HCT116 (cell line): ENCODE data around the gene SLCO4C1. TPM values are rescaled to one million over a fixed set of nuclear protein-coding genes. Genes with fewer than 3 reads are reported as not detected.
A peak's percentile ranks its signal among the peaks of the same experiment; 100 is the strongest.

ENCODE experiments used
- ATAC-seq: fragments of 200-7000 bp; cut with Tn5 transposase; 2 replicates; pipeline ENCODE4 v1.9.1; 2020; ENCODE audit warnings: mild to moderate bottlenecking, moderate library complexity
- BruUV-seq: library from RNA; stranded (reverse); fragments of 400-500 nt; replicated peaks from 2 replicates; lab custom pipeline; 2021; lab: Mats Ljungman, UMichigan
- CTCF ChIA-PET: fragments of 300-600 bp; sonication (Branson Sonifier 250); formaldehyde crosslinking; loops from one replicate; lab custom pipeline; 2021; ENCODE audit warnings: antibody characterized with exemption; lab: Charles Lee
- POLR2A ChIA-PET: fragments of 300-600, 350-600 bp; sonication (Branson Sonifier 250); formaldehyde crosslinking; loops from one replicate; lab custom pipeline; 2021; ENCODE audit warnings: antibody characterized with exemption; lab: Charles Lee
- RAD21 ChIA-PET, 2 experiments: fragments of 300-600 bp; sonication (Branson Sonifier 250); formaldehyde crosslinking; loops; one replicate each; lab custom pipeline; 2023; ENCODE audit warnings: low total read pairs in 2 of 2; ENCODE audit not compliant: uncharacterized antibody in 2 of 2, unreplicated experiment in 2 of 2, low non-redundant PET in 1 of 2; lab: Charles Lee
- DNase-seq: peaks from one replicate; pipeline ENCODE4 v3.0.0-alpha.2; 2010; ENCODE audit warnings: low read depth, low spot score
- H2AFZ ChIP-seq: fragments of 200-600 bp; shearing (Covaris generic), sonication (generic); 2 replicates; pipeline ENCODE4 v1.6.1; 2017; ENCODE audit warnings: low read depth, mixed run types, mixed read lengths, antibody characterized with exemption, low read length; ENCODE audit not compliant: poor library complexity, severe bottlenecking
- H3K27ac ChIP-seq: 2 replicates; pipeline ENCODE4 v1.5.1; 2012; ENCODE audit warnings: low read depth, low read length
- H3K27me3 ChIP-seq: fragments of 200-600 bp; sonication (generic); 2 replicates; pipeline ENCODE4 v1.6.1; 2016; ENCODE audit warnings: mixed run types, low read length, mixed read lengths; ENCODE audit not compliant: insufficient read depth
- H3K36me3 ChIP-seq, 2 experiments: fragments of 200-500 bp in 1 of 2; fragments of 200-600 bp in 1 of 2; sonication (Bioruptor generic) in 1 of 2; sonication (generic) in 1 of 2; 2 replicates each; pipeline versions ENCODE4 v1.5.1 to v1.6.1; 2014 to 2016; ENCODE audit warnings: low read length in 2 of 2, inconsistent platforms in 1 of 2, mixed read lengths in 1 of 2, mixed run types in 1 of 2; ENCODE audit not compliant: insufficient read depth in 2 of 2, control insufficient read depth in 1 of 2
- H3K4me1 ChIP-seq, 2 experiments: fragments of 200-600 bp in 1 of 2; sonication (generic) in 1 of 2; 2 replicates each; pipeline versions ENCODE4 v1.5.1 to v1.6.1; 2012 to 2017; ENCODE audit warnings: low read length in 2 of 2, inconsistent platforms in 1 of 2, mild to moderate bottlenecking in 1 of 2, mixed read lengths in 1 of 2, mixed run types in 1 of 2, moderate library complexity in 1 of 2; ENCODE audit not compliant: insufficient read depth in 2 of 2, control insufficient read depth in 1 of 2
- H3K4me2 ChIP-seq: fragments of 200-600 bp; sonication (generic); 2 replicates; pipeline ENCODE4 v1.6.1; 2017; ENCODE audit warnings: mixed run types, low read length, mixed read lengths
- H3K4me3 ChIP-seq, 2 experiments: fragments of 200-600 bp in 1 of 2; sonication (generic) in 1 of 2; replicated peaks in 1 of 2; 2 replicates each; pipeline ENCODE4 v1.5.1; 2011 to 2016; ENCODE audit warnings: low read length in 2 of 2, control low read depth in 1 of 2, low read depth in 1 of 2, mild to moderate bottlenecking in 1 of 2, mixed read lengths in 1 of 2, mixed run types in 1 of 2
- H3K79me2 ChIP-seq: fragments of 200-600 bp; sonication (generic); 2 replicates; pipeline ENCODE4 v1.6.1; 2017; ENCODE audit warnings: mild to moderate bottlenecking, mixed run types, low read length, moderate library complexity, mixed read lengths; ENCODE audit not compliant: insufficient read depth
- H3K9ac ChIP-seq: fragments of 200-600 bp; sonication (generic); 2 replicates; pipeline ENCODE4 v1.6.1; 2016; ENCODE audit warnings: low read length, mixed read lengths
- H3K9me2 ChIP-seq: fragments of 200-600 bp; sonication (generic), shearing (Covaris generic); 2 replicates; pipeline ENCODE4 v1.6.1; 2017; ENCODE audit warnings: mixed run types, mild to moderate bottlenecking, moderate library complexity; ENCODE audit not compliant: insufficient read depth
- H3K9me3 ChIP-seq, 2 experiments: fragments of 200-500 bp in 1 of 2; fragments of 200-600 bp in 1 of 2; sonication (Bioruptor generic) in 1 of 2; sonication (generic) in 1 of 2; 2 replicates each; pipeline ENCODE4 v1.6.1; 2014 to 2017; ENCODE audit warnings: low read length in 2 of 2, mixed read lengths in 2 of 2, inconsistent platforms in 1 of 2, low read depth in 1 of 2, mild to moderate bottlenecking in 1 of 2, mixed run types in 1 of 2, moderate library complexity in 1 of 2; ENCODE audit not compliant: control insufficient read depth in 1 of 2, insufficient read depth in 1 of 2
- H4K20me1 ChIP-seq: fragments of 200-600 bp; sonication (generic), shearing (Covaris generic); 2 replicates; pipeline ENCODE4 v1.6.1; 2017; ENCODE audit warnings: mixed run types, mild to moderate bottlenecking, moderate library complexity; ENCODE audit not compliant: insufficient read depth
- CEBPB ChIP-seq: IDR thresholded peaks from 2 replicates; pipeline ENCODE4 v1.6.1; 2012; ENCODE audit warnings: low read depth
- EGR1 ChIP-seq: IDR thresholded peaks from 2 replicates; pipeline ENCODE4 v1.6.1; 2012; ENCODE audit warnings: low read depth
- EZH2 ChIP-seq: fragments of 200-600 bp; sonication (generic); IDR thresholded peaks from 2 replicates; pipeline ENCODE4 v1.6.1; 2017; ENCODE audit warnings: antibody characterized with exemption, mixed run types
- EZH2phosphoT487 ChIP-seq: fragments of 200-600 bp; IDR thresholded peaks from 2 replicates; pipeline ENCODE4 v1.6.1; 2018; ENCODE audit warnings: antibody characterized with exemption, borderline replicate concordance
- JUND ChIP-seq: IDR thresholded peaks from 2 replicates; pipeline ENCODE4 v1.6.1; 2012
- MAX ChIP-seq: IDR thresholded peaks from 2 replicates; pipeline ENCODE4 v1.6.1; 2012
- POLR2AphosphoS5 ChIP-seq: IDR thresholded peaks from 2 replicates; pipeline ENCODE4 v1.6.1; 2011; ENCODE audit warnings: mild to moderate bottlenecking, low read depth, low read length, moderate library complexity
- TCF7L2 ChIP-seq: IDR thresholded peaks from 2 replicates; pipeline ENCODE4 v1.7.0; 2011; ENCODE audit warnings: borderline replicate concordance, inconsistent platforms; ENCODE audit not compliant: insufficient read depth, insufficient read length; ENCODE audit errors: extremely low read depth
- ZBTB33 ChIP-seq: IDR thresholded peaks from 2 replicates; pipeline ENCODE4 v1.6.1; 2011; ENCODE audit warnings: mild to moderate bottlenecking, low read length, moderate library complexity; ENCODE audit not compliant: insufficient replicate concordance; ENCODE audit errors: extremely low read depth
- ZNF274 ChIP-seq: fragments of 200-500 bp; sonication (Bioruptor generic); IDR thresholded peaks from 2 replicates; pipeline ENCODE4 v1.6.1; 2014; ENCODE audit warnings: mild to moderate bottlenecking, low read depth, low read length, inconsistent platforms
- intact Hi-C: fragments of 100-400 bp; cut with micrococcal nuclease; formaldehyde crosslinking; loops from 2 replicates; pipeline ENCODE4 v1.10.0; 2022
- total RNA-seq: library from RNA; stranded (reverse); gene quantifications from one replicate; pipeline ENCODE4 v1.2.1, GENCODE V29; 2021; ENCODE audit not compliant: unreplicated experiment

Gene SLCO4C1
- total RNA-seq, 1 experiment from 2014 or later, result 0.12 TPM

- BruUV-seq, result no TSS peak
- no peaks in the 10 kb centered on the region for H4K20me1 ChIP-seq
- H3K36me3 ChIP-seq, result no peaks in the 10 kb centered on the region
- H3K27me3 ChIP-seq, result no peaks in the 10 kb centered on the region
- no peaks in the 10 kb centered on the region for H3K4me1 ChIP-seq
- no peak for ATAC-seq
- no peak overlapping the region for H3K9ac ChIP-seq
- no peaks in the 10 kb centered on the region for H3K9me2 ChIP-seq
- H3K4me2 ChIP-seq, result no peak overlapping the region
- CTCF ChIA-PET, result no interaction called here
- H3K27ac ChIP-seq, result no peak overlapping the region
- no peak overlapping the region for H2AFZ ChIP-seq
- H3K79me2 ChIP-seq, result no peaks in the 10 kb centered on the region
- POLR2A ChIA-PET, result no interaction called here
- DNase-seq, result no peak
- H3K4me3 ChIP-seq, result no peak overlapping the region
- RAD21 ChIA-PET, result no interaction called here
- no peaks in the 10 kb centered on the region for H3K9me3 ChIP-seq
- TF ChIP-seq ZNF274 (no peak), JUND (no peak), EGR1 (no peak), TCF7L2 (no peak)
- intact Hi-C loops, result no loop called here
Measured at GRCh38 chr5:102283102-102283797, 12.8 kb downstream of the SLCO4C1 start.

DNA sequence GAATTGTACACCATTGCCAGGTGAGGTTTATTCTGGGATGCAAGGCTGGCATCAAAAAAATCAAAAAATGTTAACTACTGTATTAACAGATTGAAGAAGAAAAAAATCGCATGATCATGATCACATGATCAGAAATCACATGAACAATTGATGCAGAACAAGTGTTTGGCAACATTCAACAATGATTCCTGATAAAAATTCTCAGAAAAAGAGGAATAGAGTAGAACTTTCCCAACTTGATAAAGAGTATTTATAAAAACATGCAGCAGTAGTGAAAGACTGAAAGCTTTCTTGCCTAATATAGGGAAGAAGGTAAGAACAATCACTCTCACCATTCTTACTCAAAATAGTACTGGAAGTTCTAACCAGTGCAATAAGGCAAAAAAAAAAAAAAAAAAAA is 16.4 kb downstream of the SLCO4C1 start:
- H3K9me2 ChIP-seq, result no peaks in the 10 kb centered on the region
- H3K79me2 ChIP-seq, result no peaks in the 10 kb centered on the region
- no peaks in the 10 kb centered on the region for H3K27me3 ChIP-seq
- no peak overlapping the region for H3K9ac ChIP-seq
- no peak overlapping the region for H3K4me2 ChIP-seq
- TF ChIP-seq MAX (no peak), CEBPB (no peak), EZH2 (no peak), ZBTB33 (no peak), POLR2AphosphoS5 (no peak), EZH2phosphoT487 (no peak)
- no TSS peak for BruUV-seq
- H3K4me3 ChIP-seq, result no peak overlapping the region
- POLR2A ChIA-PET, result no interaction called here
- H3K9me3 ChIP-seq, result no peaks in the 10 kb centered on the region
- DNase-seq (no peak), ATAC-seq (no peak)
- H2AFZ ChIP-seq, result peak overlapping the region; percentile 65
- RAD21 ChIA-PET, result no interaction called here
- CTCF ChIA-PET, result no interaction called here
- H3K27ac ChIP-seq, result no peak overlapping the region
- no peaks in the 10 kb centered on the region for H3K4me1 ChIP-seq
- no peaks in the 10 kb centered on the region for H4K20me1 ChIP-seq
- intact Hi-C loops, result no loop called here
- H3K36me3 ChIP-seq, result no peaks in the 10 kb centered on the region
